HEK293 (cell line): Measurements from ENCODE around the gene COG3.

ENCODE experiments used
- CTCF ChIA-PET: fragments of 350-600 bp; formaldehyde crosslinking; extraction: SDS; loops from one replicate; lab custom pipeline; 2021; ENCODE audit warnings: antibody characterized with exemption; lab: Yijun Ruan, JAX
- POLR2A ChIA-PET: fragments of 300-600 bp; formaldehyde crosslinking; extraction: SDS; loops from one replicate; lab custom pipeline; 2020; ENCODE audit warnings: antibody characterized with exemption, inconsistent platforms; lab: Yijun Ruan, JAX
- H3K27ac ChIP-seq: fragments of 200-500 bp; sonication (Bioruptor generic); 2 replicates; pipeline ENCODE4 v1.5.1; 2014; ENCODE audit warnings: low read depth, low read length, control low read depth, inconsistent platforms; ENCODE audit errors: extremely low read depth
- H3K36me3 ChIP-seq, 2 experiments: fragments of 200-500 bp in 1 of 2; sonication (Bioruptor generic) in 1 of 2; 1 replicate in 1 of 2; 2 replicates in 1 of 2; pipeline ENCODE4 v1.5.1; 2014 to 2017; ENCODE audit warnings: inconsistent platforms in 2 of 2, low read length in 2 of 2; ENCODE audit not compliant: control insufficient read depth in 2 of 2, insufficient read depth in 1 of 2
- H3K4me1 ChIP-seq: fragments of 200-500 bp; sonication (Bioruptor generic); 2 replicates; pipeline ENCODE4 v1.5.1; 2014; ENCODE audit warnings: mild to moderate bottlenecking, low read length, inconsistent platforms; ENCODE audit not compliant: control insufficient read depth, insufficient read depth
- H3K4me3 ChIP-seq: 2 replicates; pipeline ENCODE4 v1.5.1; 2011; ENCODE audit warnings: low read depth, mild to moderate bottlenecking, control low read depth, low read length, moderate library complexity
- H3K9me3 ChIP-seq: fragments of 200-500 bp; sonication (Bioruptor generic); 2 replicates; pipeline ENCODE4 v1.5.1; 2014; ENCODE audit warnings: low read depth, low read length, inconsistent platforms; ENCODE audit not compliant: control insufficient read depth, insufficient read depth
- ELK4 ChIP-seq: IDR thresholded peaks from 2 replicates; pipeline ENCODE4 v1.6.1; 2011; ENCODE audit warnings: mild to moderate bottlenecking, low read depth, low read length, borderline replicate concordance
- KLF10 ChIP-seq: fragments of 450-650 bp; IDR thresholded peaks from 2 replicates; pipeline ENCODE4 v1.5.1; 2018; ENCODE audit warnings: missing biosample characterization, mild to moderate bottlenecking, missing genetic modification characterization
- KLF8 ChIP-seq: fragments of 450-650 bp; formaldehyde crosslinking; IDR thresholded peaks from 2 replicates; pipeline ENCODE4 v1.5.1; 2016; ENCODE audit warnings: missing biosample characterization, missing genetic modification characterization
- PRDM1 ChIP-seq: fragments of 450-650 bp; formaldehyde crosslinking; IDR thresholded peaks from 2 replicates; pipeline ENCODE4; 2016; ENCODE audit warnings: missing biosample characterization, missing genetic modification characterization
- PRDM10 ChIP-seq: fragments of 450-650 bp; formaldehyde crosslinking; IDR thresholded peaks from 2 replicates; pipeline ENCODE4 v1.5.1; 2016; ENCODE audit warnings: missing biosample characterization, missing genetic modification characterization
- PRDM2 ChIP-seq: fragments of 450-650 bp; formaldehyde crosslinking; IDR thresholded peaks from 2 replicates; pipeline ENCODE4 v1.5.1; 2016; ENCODE audit warnings: missing biosample characterization, missing genetic modification characterization, borderline replicate concordance
- SCRT2 ChIP-seq: fragments of 450-650 bp; formaldehyde crosslinking; IDR thresholded peaks from 2 replicates; pipeline ENCODE4 v1.5.1; 2016; ENCODE audit warnings: missing biosample characterization, missing genetic modification characterization
- SP2 ChIP-seq: fragments of 450-650 bp; formaldehyde crosslinking; IDR thresholded peaks from 2 replicates; pipeline ENCODE4 v1.5.1; 2016; ENCODE audit warnings: missing biosample characterization, missing genetic modification characterization
- ZNF169 ChIP-seq: fragments of 450-650 bp; formaldehyde crosslinking; IDR thresholded peaks from 2 replicates; pipeline ENCODE4 v1.5.1; 2016; ENCODE audit warnings: missing biosample characterization, missing genetic modification characterization
- ZNF211 ChIP-seq: fragments of 450-650 bp; formaldehyde crosslinking; IDR thresholded peaks from 2 replicates; pipeline ENCODE4 v1.5.1; 2016; ENCODE audit warnings: low read depth, missing biosample characterization, missing genetic modification characterization
- ZNF214 ChIP-seq: fragments of 450-650 bp; formaldehyde crosslinking; IDR thresholded peaks from 2 replicates; pipeline ENCODE4 v1.5.1; 2017; ENCODE audit warnings: missing biosample characterization, mild to moderate bottlenecking, missing genetic modification characterization, borderline replicate concordance
- ZNF449 ChIP-seq: fragments of 450-650 bp; formaldehyde crosslinking; IDR thresholded peaks from 2 replicates; pipeline ENCODE4 v1.5.1; 2017; ENCODE audit warnings: missing biosample characterization, mild to moderate bottlenecking, missing genetic modification characterization, moderate library complexity
- ZNF501 ChIP-seq: fragments of 450-650 bp; formaldehyde crosslinking; IDR thresholded peaks from 2 replicates; pipeline ENCODE4 v1.5.1; 2016; ENCODE audit warnings: missing biosample characterization, missing genetic modification characterization
- ZNF610 ChIP-seq: fragments of 450-650 bp; formaldehyde crosslinking; IDR thresholded peaks from 2 replicates; pipeline ENCODE4 v1.5.1; 2016; ENCODE audit warnings: missing biosample characterization, missing genetic modification characterization, borderline replicate concordance
- ZNF654 ChIP-seq: fragments of 450-650 bp; formaldehyde crosslinking; IDR thresholded peaks from 2 replicates; pipeline ENCODE4 v1.5.1; 2016; ENCODE audit warnings: low read depth, missing biosample characterization, missing genetic modification characterization
- ZNF658 ChIP-seq: fragments of 450-650 bp; formaldehyde crosslinking; IDR thresholded peaks from 2 replicates; pipeline ENCODE4; 2016; ENCODE audit warnings: missing biosample characterization, missing genetic modification characterization
- ZSCAN4 ChIP-seq: fragments of 450-650 bp; formaldehyde crosslinking; IDR thresholded peaks from 2 replicates; pipeline ENCODE4 v1.5.1; 2017; ENCODE audit warnings: missing biosample characterization, missing genetic modification characterization

Gene COG3

GRCh38 chr13:45437947-45438346 lies 26.8 kb upstream of the COG3 start:
- Histone ChIP-seq H3K36me3 (no peaks in the 10 kb centered on the region), H3K4me1 (0 out of 2 replicates have a peak, but pooled peaks cover 2% of the 10 kb centered on the region), H3K9me3 (no peaks in the 10 kb centered on the region), H3K27ac (no peak overlapping the region), H3K4me3 (no peak overlapping the region)
- POLR2A ChIA-PET: no interaction called here
- TF ChIP-seq ZNF211 (tag by site-specific recombination) (no peak), ZNF169 (tag by site-specific recombination) (no peak), ZSCAN4 (tag by site-specific recombination) (no peak), ZNF654 (no peak), ZNF449 (tag by site-specific recombination) (no peak), ZNF610 (tag by site-specific recombination) (no peak), SP2 (tag by site-specific recombination) (no peak), KLF8 (tag by site-specific recombination) (no peak), SCRT2 (tag by site-specific recombination) (no peak), PRDM2 (tag by site-specific recombination) (no peak), PRDM1 (tag by site-specific recombination) (no peak), ZNF658 (no peak), ZNF214 (tag by site-specific recombination) (no peak), ELK4 (no peak), PRDM10 (no peak), ZNF501 (tag by site-specific recombination) (no peak), KLF10 (tag by site-specific recombination) (no peak)
- CTCF ChIA-PET: no interaction called here
